Parathyroid adenoma (tissue), 2 donors: ENCODE measurements around the gene ZSWIM7.

Experiments
- H2AFZ ChIP-seq: fragments of 300-600 bp; sonication (generic); one replicate; pipeline ENCODE4 v1.7.0; 2017; ENCODE audit warnings: antibody characterized with exemption, mild to moderate bottlenecking
- H3K27ac ChIP-seq: fragments of 300-600 bp; sonication (generic); one replicate; pipeline ENCODE4 v1.7.0; 2017
- H3K27me3 ChIP-seq: fragments of 300-600 bp; sonication (generic); one replicate; pipeline ENCODE4 v1.7.0; 2017; ENCODE audit warnings: low read length; ENCODE audit not compliant: control insufficient read depth, insufficient read depth
- H3K36me3 ChIP-seq: fragments of 300-600 bp; sonication (generic); one replicate; pipeline ENCODE4 v1.7.0; 2017; ENCODE audit warnings: low read length; ENCODE audit not compliant: control insufficient read depth, insufficient read depth
- H3K4me1 ChIP-seq: fragments of 300-600 bp; sonication (generic); one replicate; pipeline ENCODE4 v1.7.0; 2017; ENCODE audit warnings: control low read depth
- H3K4me2 ChIP-seq: fragments of 300-600 bp; sonication (generic); one replicate; pipeline ENCODE4 v1.7.0; 2017; ENCODE audit warnings: low read length
- H3K4me3 ChIP-seq: fragments of 300-600 bp; sonication (generic); one replicate; pipeline ENCODE4 v1.7.0; 2017; ENCODE audit warnings: low read depth, low read length
- H3K79me2 ChIP-seq: fragments of 300-600 bp; sonication (generic); one replicate; pipeline ENCODE4 v1.7.0; 2017; ENCODE audit warnings: control low read depth
- H3K9ac ChIP-seq: fragments of 300-600 bp; sonication (generic); one replicate; pipeline ENCODE4 v1.7.0; 2017; ENCODE audit warnings: mild to moderate bottlenecking
- H3K9me3 ChIP-seq: fragments of 300-600 bp; sonication (generic); one replicate; pipeline ENCODE4 v1.7.0; 2017; ENCODE audit warnings: low read length; ENCODE audit not compliant: control insufficient read depth
- TF ChIP-seq, protein P1 (sequence below): fragments of 300-600 bp; sonication (generic); IDR thresholded peaks from one replicate; pipeline ENCODE4 v1.7.0; 2017; ENCODE audit warnings: antibody characterized with exemption, mild to moderate bottlenecking
- donor health status: primary hyperparathyroidism.

Gene ZSWIM7

DNA sequence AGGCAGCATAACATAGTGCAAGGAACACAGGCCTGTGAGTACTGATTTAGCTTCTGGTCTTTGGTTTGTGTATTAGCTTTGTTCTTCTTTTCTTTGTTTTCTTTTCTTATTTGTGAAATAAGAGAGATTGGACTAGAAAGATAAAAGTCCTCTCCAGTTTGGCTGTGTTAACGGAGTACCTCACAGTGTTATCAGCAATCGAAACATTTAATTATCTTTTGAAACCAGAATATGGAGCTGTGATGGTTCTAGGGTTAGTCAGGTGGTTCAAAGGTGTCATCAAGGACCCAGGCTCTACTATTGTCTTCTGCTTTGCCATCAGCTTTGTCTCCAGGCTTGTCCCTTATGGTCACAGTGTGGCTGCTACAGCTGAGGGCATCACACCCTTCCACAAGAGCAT lies 29.0 kb downstream of the ZSWIM7 start:
- no peaks in the 10 kb centered on the region for H3K79me2 ChIP-seq
- H3K9ac ChIP-seq = no peak overlapping the region
- no peaks in the 10 kb centered on the region for H3K36me3 ChIP-seq
- H3K27me3 ChIP-seq = no peaks in the 10 kb centered on the region
- no peak overlapping the region for H3K4me3 ChIP-seq
- H3K27ac ChIP-seq = no peak overlapping the region
- H3K4me2 ChIP-seq = no peak overlapping the region
- no peaks in the 10 kb centered on the region for H3K9me3 ChIP-seq
- H2AFZ ChIP-seq = no peak overlapping the region
- TF ChIP-seq, protein P1, sequence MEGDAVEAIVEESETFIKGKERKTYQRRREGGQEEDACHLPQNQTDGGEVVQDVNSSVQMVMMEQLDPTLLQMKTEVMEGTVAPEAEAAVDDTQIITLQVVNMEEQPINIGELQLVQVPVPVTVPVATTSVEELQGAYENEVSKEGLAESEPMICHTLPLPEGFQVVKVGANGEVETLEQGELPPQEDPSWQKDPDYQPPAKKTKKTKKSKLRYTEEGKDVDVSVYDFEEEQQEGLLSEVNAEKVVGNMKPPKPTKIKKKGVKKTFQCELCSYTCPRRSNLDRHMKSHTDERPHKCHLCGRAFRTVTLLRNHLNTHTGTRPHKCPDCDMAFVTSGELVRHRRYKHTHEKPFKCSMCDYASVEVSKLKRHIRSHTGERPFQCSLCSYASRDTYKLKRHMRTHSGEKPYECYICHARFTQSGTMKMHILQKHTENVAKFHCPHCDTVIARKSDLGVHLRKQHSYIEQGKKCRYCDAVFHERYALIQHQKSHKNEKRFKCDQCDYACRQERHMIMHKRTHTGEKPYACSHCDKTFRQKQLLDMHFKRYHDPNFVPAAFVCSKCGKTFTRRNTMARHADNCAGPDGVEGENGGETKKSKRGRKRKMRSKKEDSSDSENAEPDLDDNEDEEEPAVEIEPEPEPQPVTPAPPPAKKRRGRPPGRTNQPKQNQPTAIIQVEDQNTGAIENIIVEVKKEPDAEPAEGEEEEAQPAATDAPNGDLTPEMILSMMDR = no peak
- H3K4me1 ChIP-seq = no peaks in the 10 kb centered on the region

DNA sequence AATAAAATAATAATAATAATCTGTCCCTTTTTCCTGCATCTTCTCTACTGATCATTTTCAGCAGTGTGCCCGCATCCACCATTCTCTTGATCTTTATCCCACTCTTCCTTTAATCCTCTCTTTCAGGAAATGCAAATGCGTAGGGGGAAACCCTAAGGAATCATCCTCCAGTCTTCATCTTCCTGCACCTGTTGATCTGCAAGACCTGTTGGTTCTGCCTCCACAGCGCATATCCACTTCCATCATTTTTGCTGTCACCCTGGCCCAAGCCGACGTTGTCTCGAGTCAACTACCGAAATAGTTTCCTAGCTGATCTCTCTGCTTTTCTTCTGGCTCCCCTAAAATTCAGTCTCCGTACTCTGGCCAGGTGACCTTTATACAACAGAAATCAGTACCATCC lies 30.0 kb downstream of the ZSWIM7 start:
- Histone ChIP-seq H2AFZ (no peak overlapping the region), H3K36me3 (no peaks in the 10 kb centered on the region), H3K4me3 (no peak overlapping the region), H3K9me3 (no peaks in the 10 kb centered on the region), H3K4me1 (no peaks in the 10 kb centered on the region), H3K9ac (no peak overlapping the region), H3K4me2 (no peak overlapping the region), H3K27ac (no peak overlapping the region), H3K27me3 (no peaks in the 10 kb centered on the region), H3K79me2 (no peaks in the 10 kb centered on the region)
- TF ChIP-seq, protein P1 = no peak

DNA sequence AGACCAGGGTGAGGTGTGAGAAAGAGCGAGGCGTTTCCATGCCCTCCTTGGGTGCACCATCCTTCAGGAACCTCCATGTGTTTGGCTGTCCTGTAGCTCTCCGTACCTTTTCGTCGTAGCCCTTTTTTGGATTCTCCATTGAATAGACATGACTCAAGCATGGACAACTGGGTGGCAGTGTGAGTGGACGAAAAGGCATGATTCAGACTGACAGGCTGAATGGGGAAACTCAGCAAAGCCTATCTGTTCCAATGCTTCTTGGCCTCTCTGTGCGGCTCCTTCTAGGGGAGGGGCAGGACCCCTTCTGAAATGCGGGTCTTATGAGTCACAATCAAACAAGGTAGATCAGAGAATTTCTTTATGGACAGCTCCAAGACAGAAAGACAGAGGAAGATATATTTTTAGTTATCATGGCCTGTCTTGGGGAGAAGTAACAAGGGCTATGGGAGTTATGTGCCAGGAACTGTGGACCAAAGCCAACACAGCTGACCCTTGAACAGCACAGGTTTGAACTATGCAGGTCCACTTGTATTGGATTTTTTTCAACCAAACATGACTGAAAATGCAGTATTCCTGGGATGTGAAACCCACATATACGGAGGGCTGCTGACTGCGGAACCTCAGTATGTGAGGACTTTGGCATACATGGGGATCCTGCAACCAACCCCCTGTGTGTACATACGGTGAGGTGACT lies 31.7 kb downstream of the ZSWIM7 start:
- Histone ChIP-seq H3K27me3 (no peaks in the 10 kb centered on the region), H3K9ac (no peak overlapping the region), H3K9me3 (no peaks in the 10 kb centered on the region), H3K4me1 (no peaks in the 10 kb centered on the region), H3K36me3 (no peaks in the 10 kb centered on the region), H3K79me2 (no peaks in the 10 kb centered on the region), H3K27ac (no peak overlapping the region), H3K4me3 (no peak overlapping the region), H3K4me2 (no peak overlapping the region), H2AFZ (no peak overlapping the region)
- TF ChIP-seq, protein P1 = no peak

DNA sequence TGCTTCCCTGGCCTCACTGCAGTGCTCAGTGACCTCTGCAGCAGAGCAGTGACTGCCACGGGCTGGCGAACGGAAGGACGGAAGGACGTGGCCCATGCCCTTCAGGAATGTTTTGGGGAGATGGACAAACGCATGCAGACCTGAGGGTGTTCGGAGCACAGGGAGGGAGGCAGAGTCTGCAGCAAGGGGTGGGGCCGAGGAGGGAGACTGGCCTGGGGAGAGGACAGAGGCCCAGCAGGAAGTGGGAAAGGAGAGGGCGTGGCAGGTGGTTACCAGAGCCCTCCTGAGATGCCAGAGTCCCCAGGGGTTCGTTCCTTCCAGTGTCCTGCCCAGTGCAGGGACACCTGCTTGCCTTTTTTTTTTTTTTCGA lies 32.6 kb downstream of the ZSWIM7 start:
- TF ChIP-seq, protein P1 = no peak
- no peak overlapping the region for H3K4me2 ChIP-seq
- H3K9ac ChIP-seq = no peak overlapping the region
- H2AFZ ChIP-seq = no peak overlapping the region
- no peak overlapping the region for H3K4me3 ChIP-seq
- H3K27ac ChIP-seq = no peak overlapping the region
- no peaks in the 10 kb centered on the region for H3K4me1 ChIP-seq
- H3K27me3 ChIP-seq = no peaks in the 10 kb centered on the region
- H3K79me2 ChIP-seq = no peaks in the 10 kb centered on the region
- no peaks in the 10 kb centered on the region for H3K36me3 ChIP-seq
- no peaks in the 10 kb centered on the region for H3K9me3 ChIP-seq

DNA sequence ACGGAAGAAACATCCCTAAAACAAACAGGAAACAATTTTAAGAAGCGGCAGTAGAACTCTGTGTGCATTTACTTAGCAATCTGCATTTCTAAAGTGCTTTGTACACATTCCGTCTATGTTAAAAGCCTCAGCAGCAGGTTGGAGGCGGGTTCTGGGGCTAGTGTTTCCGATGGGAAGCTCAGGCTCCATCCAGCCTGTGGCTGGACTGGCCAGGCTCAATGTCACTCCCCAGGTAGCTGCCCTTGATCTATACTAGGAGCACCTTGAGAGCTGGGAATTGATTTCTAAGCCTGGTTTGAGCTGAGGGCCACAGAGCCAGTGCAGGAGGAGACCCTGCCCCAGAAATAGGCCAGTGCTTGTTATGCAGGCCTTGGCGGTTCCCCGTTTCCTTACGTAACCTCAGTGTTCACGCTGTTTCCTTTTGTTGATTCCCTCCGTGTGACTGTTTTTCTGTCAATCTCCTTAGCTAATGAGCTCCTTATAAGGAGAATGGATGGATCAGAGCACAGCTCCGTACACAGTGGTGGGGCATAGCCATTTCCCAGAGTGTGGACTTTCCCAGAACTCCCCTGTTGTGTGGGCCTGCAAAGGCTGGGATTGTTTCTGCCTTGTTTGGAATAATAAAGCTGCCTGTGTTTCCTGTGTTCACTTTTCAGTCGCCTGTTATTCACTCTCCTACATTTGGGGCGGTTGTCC lies 33.2 kb downstream of the ZSWIM7 start:
- Histone ChIP-seq H3K4me2 (no peak overlapping the region), H3K27ac (no peak overlapping the region), H3K4me3 (no peak overlapping the region), H2AFZ (no peak overlapping the region), H3K27me3 (no peaks in the 10 kb centered on the region), H3K36me3 (no peaks in the 10 kb centered on the region), H3K4me1 (no peaks in the 10 kb centered on the region), H3K9me3 (no peaks in the 10 kb centered on the region), H3K79me2 (no peaks in the 10 kb centered on the region), H3K9ac (no peak overlapping the region)
- TF ChIP-seq, protein P1 = no peak
